ENCODE measurements around the gene LRRC43. TPM values are rescaled to one million over a fixed set of nuclear protein-coding genes. Genes with fewer than 3 reads are reported as not detected.

The LRRC43 gene
- total and polyA plus RNA-seq, 10 of the 15 experiments (the other 5 are each of a cell fraction or from before 2014, with no cell fraction given), result 0.23 TPM; not detected in 9

- Histone ChIP-seq H3K27me3 (replicated peaks in 1 of 2; ENCODE audit: control insufficient read depth in 2 of 2, insufficient read depth in 2 of 2, low read length in 1 of 2) (peaks cover 0 to 5% of the 10 kb centered on the region in 2 experiments; a peak in 3 of 4 replicates), H2AFZ (ENCODE audit: control insufficient read depth, low read depth, low read length) (no peak overlapping the region), H3K36me3 (ENCODE audit: control insufficient read depth in 2 of 2, insufficient read depth in 2 of 2, low read length in 1 of 2) (no peaks in the 10 kb centered on the region), H3K4me1 (ENCODE audit: control insufficient read depth, insufficient read depth, low read length) (no peaks in the 10 kb centered on the region), H3K4me3 (no peak overlapping the region), H3K9ac (ENCODE audit: control insufficient read depth, insufficient read depth, low read length) (no peak overlapping the region), H3K4me2 (ENCODE audit: control insufficient read depth, insufficient read depth) (no peak overlapping the region), H3K9me3 (replicated peaks; ENCODE audit: control insufficient read depth, insufficient read depth, low read length) (peaks cover 3% of the 10 kb centered on the region; the same call in 1 of the 3 replicates), H4K20me1 (ENCODE audit: control insufficient read depth, insufficient read depth) (no peaks in the 10 kb centered on the region), H3K79me2 (ENCODE audit: control insufficient read depth, insufficient read depth, low read length) (no peaks in the 10 kb centered on the region), H3K27ac (ENCODE audit: control insufficient read depth, insufficient read depth) (no peak overlapping the region)
- no TSS peak for BruUV-seq (replicated peaks)
- FAIRE-seq (no peak), ATAC-seq (no peak), DNase-seq (ENCODE audit: low read depth, low spot score) (no peak)
- CTCF ChIA-PET, result no interaction called here
- 52% methylated on average over 29 of the region's 29 CpGs for WGBS (ENCODE audit: insufficient coverage, insufficient replicate concordance, low lambda C conversion rate, missing lambda C conversion rate)
- RAD21 ChIA-PET (ENCODE audit: unreplicated experiment), result no interaction called here
- in situ Hi-C loops (cut with MboI), result no loop called here
- POLR2A ChIA-PET, result no interaction called here
- intact Hi-C loops (cut with micrococcal nuclease; ENCODE audit: unreplicated experiment), result no loop called here
- SMC1A ChIA-PET (ENCODE audit: uncharacterized antibody, unreplicated experiment), result no interaction called here
- no peak for TF ChIP-seq PAX8 (IDR thresholded peaks at IDR 0.05)
- TF ChIP-seq RCOR1 (conservative IDR thresholded peaks at IDR 0.05; ENCODE audit: low read depth, low read length), result no peak
- TF ChIP-seq NKRF (conservative IDR thresholded peaks at IDR 0.05), result no peak
- no peak for TF ChIP-seq ZBED1 (IDR thresholded peaks at IDR 0.05; ENCODE audit: borderline replicate concordance)
- no peak for TF ChIP-seq CUX1 (IDR thresholded peaks at IDR 0.05; ENCODE audit: insufficient replicate concordance, low read depth, low read length)
- TF ChIP-seq, protein P1, sequence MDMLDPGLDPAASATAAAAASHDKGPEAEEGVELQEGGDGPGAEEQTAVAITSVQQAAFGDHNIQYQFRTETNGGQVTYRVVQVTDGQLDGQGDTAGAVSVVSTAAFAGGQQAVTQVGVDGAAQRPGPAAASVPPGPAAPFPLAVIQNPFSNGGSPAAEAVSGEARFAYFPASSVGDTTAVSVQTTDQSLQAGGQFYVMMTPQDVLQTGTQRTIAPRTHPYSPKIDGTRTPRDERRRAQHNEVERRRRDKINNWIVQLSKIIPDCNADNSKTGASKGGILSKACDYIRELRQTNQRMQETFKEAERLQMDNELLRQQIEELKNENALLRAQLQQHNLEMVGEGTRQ (IDR thresholded peaks at IDR 0.05; ENCODE audit: borderline replicate concordance, low read depth, low read length), result no peak
- no peak for TF ChIP-seq NFYB (IDR thresholded peaks at IDR 0.05; ENCODE audit: insufficient read depth, low read depth, low read length)
- TF ChIP-seq FOXK2 (IDR thresholded peaks at IDR 0.05), result no peak
- TF ChIP-seq NFYA (IDR thresholded peaks at IDR 0.05; ENCODE audit: borderline replicate concordance, low read depth, low read length), result no peak
- TF ChIP-seq BACH1 (IDR thresholded peaks at IDR 0.05; ENCODE audit: borderline replicate concordance), result no peak
- TF ChIP-seq NBN (IDR thresholded peaks at IDR 0.05), result no peak
Observed at GRCh38 chr12:122199484-122200355, 16.8 kb downstream of the LRRC43 start.

Measured in GM12878 (cell line).